SK-N-SH (cell line): Measurements from ENCODE around the gene NUP54. TPM values are rescaled to one million over a fixed set of nuclear protein-coding genes. Genes with fewer than 3 reads are reported as not detected.

Source experiments
- CTCF ChIA-PET: fragments of 300-600, 350-600 bp; formaldehyde crosslinking; extraction: SDS; loops from one replicate; lab custom pipeline; 2021; lab: Yijun Ruan, JAX
- POLR2A ChIA-PET: fragments of 350-600 bp; sonication (Branson Sonifier 250); formaldehyde crosslinking; extraction: SDS; loops from one replicate; lab custom pipeline; 2020; ENCODE audit warnings: antibody characterized with exemption, inconsistent platforms; lab: Yijun Ruan, JAX
- DNase-seq: peaks from one replicate; pipeline ENCODE4 v3.0.0; 2012
- H2AFZ ChIP-seq: fragments of 200-600 bp; sonication (generic); 2 replicates; pipeline ENCODE4 v1.8.1; 2016; ENCODE audit warnings: antibody characterized with exemption, mild to moderate bottlenecking, low read depth
- H3F3A ChIP-seq: fragments of 200-600 bp; sonication (generic); replicated peaks from 2 replicates; pipeline ENCODE3; 2016; ENCODE audit warnings: antibody characterized with exemption, mild to moderate bottlenecking; ENCODE audit not compliant: insufficient read depth
- H3K27ac ChIP-seq, 2 experiments: fragments of 200-500 bp in 1 of 2; fragments of 200-600 bp in 1 of 2; sonication (Bioruptor generic) in 1 of 2; sonication (generic), shearing (Covaris generic) in 1 of 2; 2 replicates each; pipeline versions ENCODE4 v1.5.1 to v1.6.1; 2014 to 2016; ENCODE audit warnings: low read depth in 2 of 2, inconsistent platforms in 1 of 2, low read length in 1 of 2, mild to moderate bottlenecking in 1 of 2, mixed read lengths in 1 of 2
- H3K27me3 ChIP-seq: fragments of 200-600 bp; sonication (generic), shearing (Covaris generic); 2 replicates; pipeline ENCODE4 v1.6.1; 2016; ENCODE audit warnings: mixed run types; ENCODE audit not compliant: insufficient read depth
- H3K36me3 ChIP-seq, 2 experiments: fragments of 200-500 bp in 1 of 2; fragments of 200-600 bp in 1 of 2; sonication (Bioruptor generic) in 1 of 2; sonication (generic) in 1 of 2; replicated peaks in 1 of 2; 2 replicates each; pipeline versions ENCODE3 to v1.5.1; 2014 to 2016; ENCODE audit warnings: low read length in 1 of 2, mild to moderate bottlenecking in 1 of 2; ENCODE audit not compliant: insufficient read depth in 2 of 2, control insufficient read depth in 1 of 2
- H3K4me1 ChIP-seq, 2 experiments: fragments of 200-500 bp in 1 of 2; fragments of 200-600 bp in 1 of 2; sonication (Bioruptor generic) in 1 of 2; sonication (generic), shearing (Covaris generic) in 1 of 2; 2 replicates each; pipeline versions ENCODE4 v1.5.1 to v1.6.1; 2014 to 2016; ENCODE audit warnings: low read depth in 1 of 2, low read length in 1 of 2, mixed run types in 1 of 2; ENCODE audit not compliant: insufficient read depth in 2 of 2, control insufficient read depth in 1 of 2
- H3K4me2 ChIP-seq: fragments of 200-600 bp; sonication (generic), shearing (Covaris generic); 2 replicates; pipeline ENCODE4 v1.6.1; 2017; ENCODE audit warnings: mixed run types
- H3K4me3 ChIP-seq, 2 experiments: fragments of 200-500 bp in 1 of 2; fragments of 200-600 bp in 1 of 2; sonication (Bioruptor generic) in 1 of 2; sonication (generic), shearing (Covaris generic) in 1 of 2; 2 replicates each; pipeline versions ENCODE4 v1.5.1 to v1.8.1; 2014 to 2016; ENCODE audit warnings: low read depth in 2 of 2, inconsistent platforms in 1 of 2, low read length in 1 of 2, mild to moderate bottlenecking in 1 of 2, mixed read lengths in 1 of 2, moderate library complexity in 1 of 2
- H3K79me2 ChIP-seq: fragments of 200-600 bp; sonication (generic); 2 replicates; pipeline ENCODE4 v1.8.1; 2017; ENCODE audit warnings: mild to moderate bottlenecking; ENCODE audit not compliant: insufficient read depth
- H3K9ac ChIP-seq: fragments of 200-600 bp; sonication (generic); 2 replicates; pipeline ENCODE4 v1.6.1; 2017; ENCODE audit warnings: mixed run types
- H3K9me2 ChIP-seq: fragments of 200-600 bp; sonication (generic); 2 replicates; pipeline ENCODE4 v1.6.1; 2017; ENCODE audit warnings: mixed run types
- H3K9me3 ChIP-seq: fragments of 200-600 bp; sonication (generic); 2 replicates; pipeline ENCODE4 v1.6.1; 2017; ENCODE audit warnings: mixed run types, mild to moderate bottlenecking, moderate library complexity
- H4K20me1 ChIP-seq: fragments of 200-600 bp; sonication (generic); 2 replicates; pipeline ENCODE4 v1.6.1; 2017; ENCODE audit warnings: mild to moderate bottlenecking, mixed run types; ENCODE audit not compliant: insufficient read depth
- CHD2 ChIP-seq: fragments of 150-350 bp; IDR thresholded peaks from 2 replicates; pipeline ENCODE4 v1.6.1; 2018; ENCODE audit warnings: low read length; ENCODE audit not compliant: partially characterized antibody
- EP300 ChIP-seq, 2 experiments: IDR thresholded peaks; 2 replicates each; pipeline versions ENCODE4 v1.4.0 to v1.6.1; 2012; ENCODE audit warnings: borderline replicate concordance in 1 of 2, low read depth in 1 of 2, low read length in 1 of 2
- EZH2phosphoT487 ChIP-seq: fragments of 200-600 bp; sonication (generic); IDR thresholded peaks from 2 replicates; pipeline ENCODE4 v1.6.1; 2017; ENCODE audit warnings: low read depth, mixed run types, mild to moderate bottlenecking, antibody characterized with exemption, moderate library complexity, borderline replicate concordance
- FOSL2 ChIP-seq: IDR thresholded peaks from 2 replicates; pipeline ENCODE4 v1.4.0; 2012; ENCODE audit warnings: low read depth, mild to moderate bottlenecking, moderate library complexity, borderline replicate concordance
- FOXM1 ChIP-seq: IDR thresholded peaks from 2 replicates; pipeline ENCODE4 v1.4.0; 2012; ENCODE audit warnings: low read depth, mild to moderate bottlenecking
- GATA2 ChIP-seq: sonication (generic); formaldehyde crosslinking; IDR thresholded peaks from 2 replicates; pipeline ENCODE4 v1.5.0; 2020; ENCODE audit warnings: mild to moderate bottlenecking, missing genetic modification reagents
- IRF3 ChIP-seq: fragments of 150-350 bp; IDR thresholded peaks from 2 replicates; pipeline ENCODE4 v1.6.1; 2016; ENCODE audit warnings: mild to moderate bottlenecking, low read depth, low read length
- JUND ChIP-seq: IDR thresholded peaks from 2 replicates; pipeline ENCODE4 v1.4.0; 2012
- MEF2A ChIP-seq: IDR thresholded peaks from 2 replicates; pipeline ENCODE4 v1.4.0; 2012; ENCODE audit warnings: low read depth, borderline replicate concordance
- NFIC ChIP-seq: IDR thresholded peaks from 2 replicates; pipeline ENCODE4 v1.4.0; 2012; ENCODE audit warnings: borderline replicate concordance
- RAD21 ChIP-seq: IDR thresholded peaks from 2 replicates; pipeline ENCODE4 v1.6.1; 2012; ENCODE audit warnings: mild to moderate bottlenecking, low read length
- TCF12 ChIP-seq: IDR thresholded peaks from 2 replicates; pipeline ENCODE4 v1.4.0; 2012
- TEAD4 ChIP-seq: IDR thresholded peaks from 2 replicates; pipeline ENCODE4 v1.4.0; 2012; ENCODE audit warnings: mild to moderate bottlenecking, borderline replicate concordance; ENCODE audit not compliant: insufficient read depth
- WGBS: methylation state at CpG from one replicate; pipeline ENCODE4 v1.1.6; 2017; ENCODE audit warnings: low lambda C conversion rate; 5-methylcytosine and 5-hydroxymethylcytosine counted together
- polyA plus RNA-seq, 3 experiments: library from polyadenylated mRNA; depleted of rRNA; stranded (reverse); fragments of >200 nt; gene quantifications; 2 replicates each; pipeline ENCODE4 v1.2.3, GENCODE V29; 2012
- TF ChIP-seq, protein P1 (sequence below): IDR thresholded peaks from 2 replicates; pipeline ENCODE4; 2012
- TF ChIP-seq, protein P2 (sequence below): IDR thresholded peaks from 2 replicates; pipeline ENCODE4 v1.4.0; 2012; ENCODE audit warnings: low read depth, borderline replicate concordance
- TF ChIP-seq, protein P3 (sequence below): IDR thresholded peaks from 2 replicates; pipeline ENCODE4 v1.4.0; 2012; ENCODE audit warnings: low read depth
- TF ChIP-seq, protein P4 (sequence below): IDR thresholded peaks from 2 replicates; pipeline ENCODE4 v1.6.1; 2012; ENCODE audit warnings: mild to moderate bottlenecking, low read depth, low read length, moderate library complexity

The NUP54 gene
- polyA plus RNA-seq, 1 of the 3 experiments (the other 2 are of a cell fraction): 19.4 TPM

DNA sequence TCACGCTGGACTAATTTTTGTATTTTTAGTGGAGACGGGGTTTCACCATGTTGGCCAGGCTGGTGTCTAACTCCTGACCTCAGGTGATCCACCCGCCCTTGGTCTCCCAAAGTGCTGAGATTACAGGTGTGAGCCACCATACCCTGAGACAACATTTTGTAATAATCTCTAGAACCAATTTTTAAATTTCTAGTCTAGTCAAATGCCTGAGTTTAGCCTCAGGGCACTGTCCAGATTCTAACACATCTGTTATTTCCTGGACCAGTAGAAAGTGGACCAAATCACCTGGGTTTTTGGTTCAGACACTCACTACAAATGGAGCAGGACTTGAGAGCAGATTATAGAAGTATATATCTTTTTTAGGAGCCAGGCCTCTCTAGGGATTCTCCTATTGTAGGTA is 52.1 kb downstream of the NUP54 start:
- Histone ChIP-seq H3K4me2 (no peak overlapping the region), H3K9ac (no peak overlapping the region), H3K36me3 (no peaks in the 10 kb centered on the region), H3K4me3 (no peak overlapping the region), H4K20me1 (no peaks in the 10 kb centered on the region), H3K9me2 (no peaks in the 10 kb centered on the region), H3K9me3 (no peaks in the 10 kb centered on the region), H3K27ac (no peak overlapping the region), H3K4me1 (no peaks in the 10 kb centered on the region), H3K79me2 (no peaks in the 10 kb centered on the region), H3K27me3 (no peaks in the 10 kb centered on the region), H3F3A (no peaks in the 10 kb centered on the region), H2AFZ (no peak overlapping the region)
- POLR2A ChIA-PET: no interaction called here
- WGBS: 92% methylated on average over 3 of the region's 3 CpGs
- TF ChIP-seq MEF2A (no peak), GATA2 (CRISPR knock-in tag) (no peak), TCF12 (no peak), IRF3 (no peak), CHD2 (no peak), NFIC (no peak), EP300 (IDR thresholded peaks at IDR 0.05; ENCODE audit: borderline replicate concordance in 1 of 2, low read depth in 1 of 2, low read length in 1 of 2) (no peak), JUND (no peak), FOXM1 (no peak), RAD21 (no peak), EZH2phosphoT487 (no peak), FOSL2 (no peak), TEAD4 (no peak)
- TF ChIP-seq, protein P1, sequence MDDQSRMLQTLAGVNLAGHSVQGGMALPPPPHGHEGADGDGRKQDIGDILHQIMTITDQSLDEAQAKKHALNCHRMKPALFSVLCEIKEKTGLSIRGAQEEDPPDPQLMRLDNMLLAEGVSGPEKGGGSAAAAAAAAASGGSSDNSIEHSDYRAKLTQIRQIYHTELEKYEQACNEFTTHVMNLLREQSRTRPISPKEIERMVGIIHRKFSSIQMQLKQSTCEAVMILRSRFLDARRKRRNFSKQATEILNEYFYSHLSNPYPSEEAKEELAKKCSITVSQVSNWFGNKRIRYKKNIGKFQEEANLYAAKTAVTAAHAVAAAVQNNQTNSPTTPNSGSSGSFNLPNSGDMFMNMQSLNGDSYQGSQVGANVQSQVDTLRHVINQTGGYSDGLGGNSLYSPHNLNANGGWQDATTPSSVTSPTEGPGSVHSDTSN: no peak
- TF ChIP-seq, protein P2, sequence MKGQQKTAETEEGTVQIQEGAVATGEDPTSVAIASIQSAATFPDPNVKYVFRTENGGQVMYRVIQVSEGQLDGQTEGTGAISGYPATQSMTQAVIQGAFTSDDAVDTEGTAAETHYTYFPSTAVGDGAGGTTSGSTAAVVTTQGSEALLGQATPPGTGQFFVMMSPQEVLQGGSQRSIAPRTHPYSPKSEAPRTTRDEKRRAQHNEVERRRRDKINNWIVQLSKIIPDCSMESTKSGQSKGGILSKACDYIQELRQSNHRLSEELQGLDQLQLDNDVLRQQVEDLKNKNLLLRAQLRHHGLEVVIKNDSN: no peak
- TF ChIP-seq, protein P3, sequence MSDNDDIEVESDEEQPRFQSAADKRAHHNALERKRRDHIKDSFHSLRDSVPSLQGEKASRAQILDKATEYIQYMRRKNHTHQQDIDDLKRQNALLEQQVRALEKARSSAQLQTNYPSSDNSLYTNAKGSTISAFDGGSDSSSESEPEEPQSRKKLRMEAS: no peak
- TF ChIP-seq, protein P4, sequence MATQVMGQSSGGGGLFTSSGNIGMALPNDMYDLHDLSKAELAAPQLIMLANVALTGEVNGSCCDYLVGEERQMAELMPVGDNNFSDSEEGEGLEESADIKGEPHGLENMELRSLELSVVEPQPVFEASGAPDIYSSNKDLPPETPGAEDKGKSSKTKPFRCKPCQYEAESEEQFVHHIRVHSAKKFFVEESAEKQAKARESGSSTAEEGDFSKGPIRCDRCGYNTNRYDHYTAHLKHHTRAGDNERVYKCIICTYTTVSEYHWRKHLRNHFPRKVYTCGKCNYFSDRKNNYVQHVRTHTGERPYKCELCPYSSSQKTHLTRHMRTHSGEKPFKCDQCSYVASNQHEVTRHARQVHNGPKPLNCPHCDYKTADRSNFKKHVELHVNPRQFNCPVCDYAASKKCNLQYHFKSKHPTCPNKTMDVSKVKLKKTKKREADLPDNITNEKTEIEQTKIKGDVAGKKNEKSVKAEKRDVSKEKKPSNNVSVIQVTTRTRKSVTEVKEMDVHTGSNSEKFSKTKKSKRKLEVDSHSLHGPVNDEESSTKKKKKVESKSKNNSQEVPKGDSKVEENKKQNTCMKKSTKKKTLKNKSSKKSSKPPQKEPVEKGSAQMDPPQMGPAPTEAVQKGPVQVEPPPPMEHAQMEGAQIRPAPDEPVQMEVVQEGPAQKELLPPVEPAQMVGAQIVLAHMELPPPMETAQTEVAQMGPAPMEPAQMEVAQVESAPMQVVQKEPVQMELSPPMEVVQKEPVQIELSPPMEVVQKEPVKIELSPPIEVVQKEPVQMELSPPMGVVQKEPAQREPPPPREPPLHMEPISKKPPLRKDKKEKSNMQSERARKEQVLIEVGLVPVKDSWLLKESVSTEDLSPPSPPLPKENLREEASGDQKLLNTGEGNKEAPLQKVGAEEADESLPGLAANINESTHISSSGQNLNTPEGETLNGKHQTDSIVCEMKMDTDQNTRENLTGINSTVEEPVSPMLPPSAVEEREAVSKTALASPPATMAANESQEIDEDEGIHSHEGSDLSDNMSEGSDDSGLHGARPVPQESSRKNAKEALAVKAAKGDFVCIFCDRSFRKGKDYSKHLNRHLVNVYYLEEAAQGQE: no peak
- no peak for DNase-seq
- CTCF ChIA-PET: no interaction called here
